ENCODE measurements around the gene LGR6.

Gene LGR6

DNA sequence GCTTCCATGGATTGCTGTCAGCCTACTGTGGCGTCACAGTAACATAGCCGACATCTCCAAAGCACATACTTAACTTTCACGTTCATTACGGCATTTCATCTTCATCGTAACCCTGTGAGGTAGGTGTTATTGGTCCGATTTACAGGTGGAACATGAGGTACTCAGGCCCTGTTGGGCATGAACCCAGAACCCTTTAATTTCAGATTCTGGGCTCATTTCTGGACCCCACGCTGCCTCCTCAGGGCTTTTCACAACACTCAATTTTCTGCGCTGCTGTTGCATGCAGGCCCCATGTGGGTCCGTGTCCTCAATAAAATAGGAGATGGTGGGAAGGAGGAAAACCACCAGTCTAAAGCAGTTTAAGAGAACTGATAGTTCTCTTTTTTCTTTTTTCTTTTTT lies 108.6 kb downstream of the LGR6 start:
- DNase-seq: no peak

DNA sequence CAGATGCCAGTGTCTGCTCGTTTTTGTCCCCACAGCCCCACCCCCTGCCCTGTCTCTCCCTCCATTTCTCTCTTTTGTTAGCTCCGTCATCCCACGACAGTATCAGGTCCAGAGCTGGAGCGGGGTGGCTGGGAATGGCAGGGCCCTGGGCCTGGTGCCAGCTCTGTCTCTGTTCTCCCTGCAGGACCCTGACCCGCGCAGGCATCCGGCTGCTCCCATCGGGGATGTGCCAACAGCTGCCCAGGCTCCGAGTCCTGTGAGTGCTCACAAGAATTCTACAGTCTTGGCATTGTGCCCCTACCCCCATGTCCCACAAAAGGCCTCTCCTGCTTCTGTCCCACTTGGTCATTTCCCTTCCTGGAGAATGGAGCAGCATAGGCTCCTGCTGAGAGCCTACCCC lies 110.8 kb downstream of the LGR6 start:
- no peak for DNase-seq

DNA sequence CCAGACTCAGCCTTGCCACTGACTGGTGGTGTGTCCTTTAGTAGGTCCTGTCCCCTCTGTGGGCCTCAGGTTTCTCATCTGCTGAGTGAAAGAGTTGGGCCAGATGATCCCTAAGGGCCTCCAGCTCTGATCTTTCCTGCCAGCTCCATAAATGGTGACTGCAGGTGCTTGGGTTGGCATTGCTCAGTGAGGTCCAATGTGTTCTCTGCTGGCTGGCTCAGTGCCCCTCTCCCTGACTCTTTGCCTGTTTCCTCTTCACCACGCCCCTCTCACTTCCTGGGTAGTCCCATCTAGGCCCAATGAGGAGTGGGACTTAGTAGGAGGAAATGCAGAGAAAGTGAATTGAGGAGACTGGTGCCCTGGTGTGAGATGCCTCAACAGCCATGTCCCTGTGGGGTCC lies 111.6 kb downstream of the LGR6 start:
- DNase-seq: no peak

DNA sequence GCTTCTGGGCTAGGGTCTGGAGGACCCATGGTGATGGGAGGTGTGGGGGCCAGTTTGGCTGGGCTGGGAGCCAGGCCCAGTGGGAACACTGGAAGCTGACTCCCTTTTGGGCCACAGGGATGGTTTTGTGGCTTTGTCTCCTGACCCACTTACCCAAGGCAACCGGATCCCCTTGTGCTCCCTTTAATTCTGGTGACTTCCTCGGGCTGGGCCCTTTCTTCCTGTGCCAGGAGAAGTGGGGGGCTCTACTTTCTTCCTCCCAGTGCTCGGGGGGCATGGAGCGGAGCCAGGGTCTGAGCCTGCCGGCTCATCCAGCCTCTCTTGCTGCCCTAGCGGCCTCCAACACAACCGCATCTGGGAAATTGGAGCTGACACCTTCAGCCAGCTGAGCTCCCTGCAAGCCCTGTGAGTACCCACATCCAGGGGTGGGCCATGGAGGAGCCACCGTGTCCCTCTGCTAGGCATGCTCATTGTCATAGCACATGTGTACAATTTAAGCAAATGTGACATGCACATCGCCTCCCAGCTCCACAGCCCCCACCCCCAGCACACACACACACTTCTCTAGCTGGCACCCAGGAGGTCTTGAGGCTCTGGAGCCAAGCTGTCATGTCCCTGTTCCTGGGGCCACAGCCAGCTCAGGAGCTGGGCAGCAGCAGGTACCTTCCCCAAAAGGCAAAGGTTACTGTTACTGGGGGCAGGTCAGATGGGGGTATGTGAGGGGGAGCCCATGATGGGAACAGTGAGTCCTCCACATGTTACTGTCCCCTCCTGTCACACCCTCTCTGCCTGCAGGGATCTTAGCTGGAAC lies 113.1 kb downstream of the LGR6 start:
- DNase-seq: no peak

DNA sequence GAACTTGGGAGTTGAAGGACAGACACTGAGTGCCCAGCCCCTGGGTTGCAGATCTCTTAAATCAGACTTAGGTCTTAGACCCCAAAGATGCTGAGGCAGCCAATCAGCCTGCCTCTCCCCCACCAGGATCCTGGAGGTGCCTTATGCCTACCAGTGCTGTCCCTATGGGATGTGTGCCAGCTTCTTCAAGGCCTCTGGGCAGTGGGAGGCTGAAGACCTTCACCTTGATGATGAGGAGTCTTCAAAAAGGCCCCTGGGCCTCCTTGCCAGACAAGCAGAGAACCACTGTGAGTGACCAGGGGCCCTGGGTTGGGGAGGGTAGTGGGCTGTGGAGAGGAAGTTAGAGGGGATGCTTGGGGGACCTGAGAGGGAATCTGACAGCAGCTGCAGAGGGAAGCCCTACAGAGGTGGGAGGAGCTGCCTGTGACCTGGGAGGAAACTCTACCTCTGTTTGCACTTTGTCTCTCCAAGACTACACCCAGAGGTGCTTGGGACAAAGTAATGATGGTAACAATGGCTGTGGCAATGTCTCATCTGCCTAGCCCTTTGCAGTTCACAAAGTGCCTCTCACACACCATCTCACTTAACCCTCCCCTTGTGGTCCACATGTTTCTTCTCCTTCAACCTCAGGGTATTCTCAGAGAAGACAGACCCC lies 116.6 kb downstream of the LGR6 start:
- DNase-seq: no peak

DNA sequence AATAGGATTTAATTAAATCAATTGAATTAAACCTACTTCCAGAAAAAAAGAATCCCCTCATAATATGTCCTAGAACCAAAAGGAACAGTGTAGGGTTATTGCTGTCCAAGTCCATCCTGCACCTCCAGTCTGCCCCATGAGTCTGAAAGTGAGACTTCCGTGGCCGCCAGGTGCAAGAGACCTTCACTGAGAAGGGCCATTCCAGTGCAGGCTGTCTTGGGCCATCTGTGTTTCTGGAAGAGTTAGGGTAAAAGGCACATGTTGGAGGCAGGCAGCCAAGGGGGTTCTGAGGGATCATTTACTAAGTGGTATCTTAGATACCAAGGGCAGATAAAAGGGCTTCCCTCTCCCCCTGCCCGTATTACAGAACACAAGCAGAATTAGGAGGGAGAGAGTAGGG lies 117.1 kb downstream of the LGR6 start:
- DNase-seq: peak in 1 of 2 experiments; percentile 56

DNA sequence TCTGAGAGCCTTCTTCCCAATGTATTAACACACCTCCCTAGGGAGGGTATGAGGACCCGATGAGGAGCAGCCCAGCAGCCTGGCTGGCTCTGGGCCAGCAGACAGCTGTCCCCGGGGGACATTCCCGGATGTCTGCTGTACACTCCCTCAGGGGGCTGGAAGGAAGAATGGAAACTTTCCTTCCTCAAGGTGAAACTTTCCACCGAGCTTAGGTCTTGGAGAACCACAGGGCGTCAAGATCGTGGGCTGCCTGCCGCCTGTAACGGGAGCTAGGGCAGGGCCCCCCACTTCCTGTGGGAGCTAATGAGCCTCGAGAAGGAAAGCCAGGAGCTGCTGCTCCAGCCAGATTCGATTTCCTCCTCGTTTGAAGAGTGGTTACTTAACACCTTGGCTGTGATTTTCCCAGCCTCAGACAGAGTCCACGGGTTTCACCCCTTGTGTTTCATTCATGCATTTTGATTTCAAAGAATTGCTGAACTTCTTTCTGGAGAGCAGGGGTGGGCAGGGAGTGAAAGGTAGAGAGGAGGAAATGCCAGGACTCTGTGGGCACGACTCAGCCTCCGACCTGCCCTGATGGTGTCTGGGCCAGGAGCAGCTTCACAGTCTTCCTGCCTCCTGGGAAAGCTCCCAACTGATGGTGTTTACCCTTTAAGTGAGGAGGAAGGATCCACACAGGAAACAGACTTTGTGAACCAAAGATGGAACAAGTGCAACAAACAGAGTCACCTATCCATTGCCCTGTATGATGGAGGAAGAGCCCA lies 118.5 kb downstream of the LGR6 start:
- peak; percentile 36 to 84 for DNase-seq

DNA sequence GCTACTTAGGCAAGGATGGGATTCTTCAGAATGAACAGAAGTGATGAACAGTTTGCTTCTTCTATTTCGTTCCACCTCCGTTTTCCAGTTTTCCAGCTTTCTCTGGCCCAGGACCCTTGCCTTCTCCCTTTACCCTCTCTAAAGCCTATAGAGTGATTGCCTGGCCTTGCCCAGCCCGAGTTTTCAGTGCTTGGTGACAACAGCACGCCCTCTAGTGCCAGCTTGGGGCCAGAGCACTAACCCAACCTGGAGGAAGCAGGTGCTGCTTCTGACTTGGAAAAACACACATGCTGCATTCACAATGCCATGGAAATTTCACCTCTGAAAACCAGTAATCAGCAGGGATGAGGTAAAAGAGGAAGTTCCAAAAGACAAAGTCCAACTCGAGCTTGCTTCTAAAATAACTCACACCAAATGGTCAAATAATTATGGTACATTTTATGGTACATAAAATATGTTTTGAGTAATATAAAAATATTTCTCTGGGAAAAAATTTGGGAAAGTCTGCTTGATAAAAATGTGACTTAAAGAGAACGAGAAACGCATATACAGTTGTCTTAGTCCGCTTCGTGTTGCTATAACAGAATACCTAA lies 122.1 kb downstream of the LGR6 start:
- DNase-seq: peak; percentile 49 to 77

DNA sequence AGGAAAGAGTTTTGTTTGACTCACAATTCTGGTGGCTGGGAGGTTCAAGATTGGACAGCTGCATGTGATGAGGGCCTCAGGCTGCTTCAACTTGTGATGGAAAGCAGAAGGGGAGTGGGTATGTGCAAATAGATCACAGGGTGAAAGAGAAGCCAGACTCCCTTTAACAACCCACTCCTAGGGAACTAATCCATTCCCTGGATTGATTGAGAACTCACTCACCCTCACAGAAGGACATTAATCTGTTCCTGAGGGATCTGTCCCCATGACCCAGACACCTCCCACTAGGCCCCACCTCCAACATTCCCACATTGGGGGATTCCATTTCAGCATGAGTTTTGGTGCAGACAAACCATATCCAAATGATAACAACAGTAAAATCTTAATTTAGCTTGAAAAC lies 122.6 kb downstream of the LGR6 start:
- DNase-seq: peak in 1 of 2 experiments; percentile 49

DNA sequence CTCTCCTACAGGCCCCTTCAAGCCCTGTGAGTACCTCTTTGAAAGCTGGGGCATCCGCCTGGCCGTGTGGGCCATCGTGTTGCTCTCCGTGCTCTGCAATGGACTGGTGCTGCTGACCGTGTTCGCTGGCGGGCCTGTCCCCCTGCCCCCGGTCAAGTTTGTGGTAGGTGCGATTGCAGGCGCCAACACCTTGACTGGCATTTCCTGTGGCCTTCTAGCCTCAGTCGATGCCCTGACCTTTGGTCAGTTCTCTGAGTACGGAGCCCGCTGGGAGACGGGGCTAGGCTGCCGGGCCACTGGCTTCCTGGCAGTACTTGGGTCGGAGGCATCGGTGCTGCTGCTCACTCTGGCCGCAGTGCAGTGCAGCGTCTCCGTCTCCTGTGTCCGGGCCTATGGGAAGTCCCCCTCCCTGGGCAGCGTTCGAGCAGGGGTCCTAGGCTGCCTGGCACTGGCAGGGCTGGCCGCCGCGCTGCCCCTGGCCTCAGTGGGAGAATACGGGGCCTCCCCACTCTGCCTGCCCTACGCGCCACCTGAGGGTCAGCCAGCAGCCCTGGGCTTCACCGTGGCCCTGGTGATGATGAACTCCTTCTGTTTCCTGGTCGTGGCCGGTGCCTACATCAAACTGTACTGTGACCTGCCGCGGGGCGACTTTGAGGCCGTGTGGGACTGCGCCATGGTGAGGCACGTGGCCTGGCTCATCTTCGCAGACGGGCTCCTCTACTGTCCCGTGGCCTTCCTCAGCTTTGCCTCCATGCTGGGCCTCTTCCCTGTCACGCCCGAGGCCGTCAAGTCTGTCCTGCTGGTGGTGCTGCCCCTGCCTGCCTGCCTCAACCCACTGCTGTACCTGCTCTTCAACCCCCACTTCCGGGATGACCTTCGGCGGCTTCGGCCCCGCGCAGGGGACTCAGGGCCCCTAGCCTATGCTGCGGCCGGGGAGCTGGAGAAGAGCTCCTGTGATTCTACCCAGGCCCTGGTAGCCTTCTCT lies 124.6 kb downstream of the LGR6 start:
- DNase-seq: no peak

DNA sequence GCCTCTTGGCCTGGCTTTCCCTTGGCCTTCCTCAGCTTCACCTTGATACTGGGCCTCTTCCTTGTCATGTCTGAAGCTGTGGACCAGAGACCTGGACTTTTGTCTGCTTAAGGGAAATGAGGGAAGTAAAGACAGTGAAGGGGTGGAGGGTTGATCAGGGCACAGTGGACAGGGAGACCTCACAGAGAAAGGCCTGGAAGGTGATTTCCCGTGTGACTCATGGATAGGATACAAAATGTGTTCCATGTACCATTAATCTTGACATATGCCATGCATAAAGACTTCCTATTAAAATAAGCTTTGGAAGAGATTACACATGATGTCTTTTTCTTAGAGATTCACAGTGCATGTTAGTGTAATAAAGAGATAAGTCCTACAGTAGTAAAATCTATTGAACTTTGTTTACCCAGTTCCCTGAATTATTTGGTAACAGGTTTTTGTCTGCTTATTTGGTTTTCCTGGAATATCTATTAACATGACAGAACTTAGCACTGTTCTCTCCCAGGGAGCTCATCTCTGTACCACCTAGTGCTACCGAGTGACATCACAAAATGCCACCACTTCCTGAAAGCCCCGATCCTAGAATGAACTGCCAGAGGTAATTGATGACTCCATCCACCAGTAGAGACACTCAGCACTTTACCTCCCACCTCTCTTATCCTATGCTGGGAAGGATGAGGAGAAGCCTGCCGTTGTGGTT lies 125.9 kb downstream of the LGR6 start:
- no peak for DNase-seq

DNA sequence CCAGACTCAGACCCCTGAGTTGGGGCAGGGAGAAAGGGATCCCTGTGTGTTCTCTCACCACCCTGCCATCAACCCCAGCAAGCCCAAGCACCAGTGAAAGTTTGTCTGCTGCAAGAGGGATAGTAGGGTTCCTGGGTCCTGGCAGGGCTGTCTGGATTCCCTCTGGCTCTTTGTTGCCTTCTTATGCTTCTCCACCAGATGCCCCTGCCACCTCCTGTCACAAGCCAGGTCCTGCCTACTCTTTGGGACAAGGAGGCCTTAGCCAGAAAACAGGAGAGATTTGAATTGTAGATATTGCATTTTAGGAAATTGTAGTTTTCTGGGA lies 126.4 kb downstream of the LGR6 start:
- DNase-seq: no peak

DNA sequence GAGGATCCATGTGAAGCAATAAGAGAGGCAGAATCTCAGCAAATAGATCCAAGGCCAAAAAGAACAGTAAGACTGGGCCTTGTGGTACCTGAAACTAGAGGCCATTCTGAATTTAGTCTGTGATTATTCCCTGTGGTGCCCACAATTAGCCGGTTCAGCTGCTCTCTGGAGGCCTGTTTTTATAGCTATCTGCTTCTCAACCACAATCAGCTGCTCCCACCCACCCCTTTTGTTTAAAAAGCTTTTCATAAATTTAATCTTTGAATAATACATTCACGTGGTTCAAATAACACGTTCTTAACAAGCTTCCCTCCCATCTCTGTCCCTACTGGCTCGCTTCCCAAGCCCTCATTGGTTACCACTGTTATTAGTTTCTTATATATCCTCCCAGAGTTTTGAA lies 130.1 kb downstream of the LGR6 start:
- DNase-seq: no peak

DNA sequence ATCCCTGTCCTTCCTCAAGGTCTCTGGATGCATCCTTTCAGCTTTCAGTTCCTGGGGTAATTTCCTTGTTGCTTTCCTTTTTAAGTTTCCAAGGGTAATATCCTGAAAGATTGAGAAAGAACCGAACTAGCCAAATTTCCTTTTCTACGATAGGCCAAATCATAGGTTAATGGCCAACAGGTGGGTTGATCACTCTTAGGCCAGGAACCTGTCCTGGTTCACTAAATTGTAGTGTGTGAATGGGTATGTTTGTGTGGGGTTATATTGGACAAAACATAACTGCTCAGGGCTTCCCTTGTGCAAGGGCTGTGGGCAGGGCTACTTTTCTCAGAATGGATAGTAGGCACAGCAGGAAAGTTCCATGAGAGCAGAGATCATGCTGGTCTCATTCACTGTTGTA lies 131.0 kb downstream of the LGR6 start:
- DNase-seq: no peak

DNA sequence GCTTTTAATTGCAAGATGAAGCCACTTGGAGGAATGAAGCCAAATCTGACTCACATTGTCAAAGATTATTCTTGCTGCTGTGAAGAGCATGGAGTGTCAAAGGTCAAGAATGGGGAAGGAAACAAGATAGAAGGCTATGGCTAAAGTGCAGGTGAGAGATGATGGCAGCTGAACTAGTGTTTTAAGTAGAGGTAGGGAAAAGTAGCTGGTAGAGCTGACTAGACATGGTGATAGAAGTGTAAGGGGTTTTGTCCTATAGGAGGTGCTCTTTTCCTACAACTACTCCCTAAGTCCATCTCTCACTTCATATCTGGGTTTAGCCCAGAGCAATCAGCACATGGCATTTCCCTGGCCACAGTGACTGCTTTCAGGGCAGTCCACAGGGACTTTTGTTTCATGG lies 136.3 kb downstream of the LGR6 start:
- DNase-seq: no peak

DNA sequence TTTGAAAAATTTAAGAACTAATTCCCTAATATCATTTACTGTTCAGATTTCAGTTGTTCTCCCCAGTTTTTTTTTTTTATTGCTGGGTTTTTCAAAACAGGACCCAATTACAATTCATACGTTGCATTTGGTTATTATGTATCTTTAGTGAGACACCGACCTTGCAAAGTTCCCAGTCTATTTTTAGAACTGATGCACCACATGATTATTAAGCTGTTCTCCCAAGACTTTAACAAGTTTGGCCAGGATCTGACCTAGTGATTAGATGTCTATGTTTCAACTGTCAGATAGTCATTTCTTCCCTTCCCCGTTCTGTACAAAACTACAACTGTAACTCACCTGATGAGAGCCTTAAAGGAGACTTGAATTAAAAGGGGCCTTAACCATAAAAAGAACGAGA lies 140.3 kb downstream of the LGR6 start:
- no peak for DNase-seq

DNA sequence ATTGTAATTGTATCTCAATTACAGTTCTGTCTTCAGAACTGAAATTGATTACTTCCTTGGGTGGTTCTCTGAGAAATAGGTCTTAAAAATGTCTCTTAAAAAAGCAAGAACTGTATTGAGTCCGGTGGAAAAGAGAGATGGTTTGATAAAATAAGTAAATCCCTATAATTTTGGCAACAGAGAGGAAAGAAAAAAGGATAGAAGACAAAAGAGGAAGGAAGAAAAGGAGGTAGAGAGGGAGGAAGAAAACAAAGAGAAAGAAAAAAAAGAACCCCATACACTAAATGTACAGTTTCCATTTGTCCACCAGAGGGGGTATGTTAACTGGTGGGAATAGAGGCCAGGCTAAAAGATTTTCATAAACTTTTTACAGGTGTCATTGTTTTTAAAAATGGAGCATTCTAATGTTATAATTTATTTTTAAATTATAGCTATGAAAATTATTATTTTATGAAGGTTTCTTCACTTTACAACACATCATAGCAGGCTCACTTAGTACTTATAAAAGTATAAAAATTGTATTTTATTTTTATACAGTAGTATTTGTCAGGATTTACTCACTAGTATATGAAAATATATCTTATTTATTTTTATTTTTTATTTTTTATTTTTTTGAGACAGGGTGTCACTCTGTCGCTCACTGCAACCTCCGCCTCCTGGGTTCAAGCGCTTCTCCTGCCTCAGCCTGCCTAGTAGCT lies 150.2 kb downstream of the LGR6 start:
- DNase-seq: peak in 1 of 2 experiments; percentile 48

DNA sequence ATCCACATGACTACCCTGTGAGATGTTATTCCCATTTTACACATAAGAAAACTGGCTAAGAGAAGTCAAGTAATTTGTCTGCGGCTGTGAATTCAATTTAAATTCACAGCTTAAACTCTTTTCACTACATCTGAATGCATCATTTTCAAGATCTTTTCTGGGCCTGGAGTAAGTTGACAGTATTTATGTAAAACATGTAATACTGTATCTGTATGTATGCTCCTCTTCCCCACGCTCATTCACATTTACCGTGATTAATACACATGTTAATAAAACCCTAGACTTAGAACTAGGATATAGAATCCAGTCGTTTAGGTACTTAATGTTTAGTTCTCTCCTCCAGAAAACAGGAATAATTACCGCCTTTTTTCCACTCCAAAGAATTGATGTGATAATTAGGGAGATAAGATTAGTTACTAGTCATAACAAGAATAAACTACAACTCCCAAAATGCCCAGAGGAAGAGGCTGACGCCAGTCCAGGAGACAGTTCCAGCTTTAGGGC lies 154.5 kb downstream of the LGR6 start:
- no peak for DNase-seq

DNA sequence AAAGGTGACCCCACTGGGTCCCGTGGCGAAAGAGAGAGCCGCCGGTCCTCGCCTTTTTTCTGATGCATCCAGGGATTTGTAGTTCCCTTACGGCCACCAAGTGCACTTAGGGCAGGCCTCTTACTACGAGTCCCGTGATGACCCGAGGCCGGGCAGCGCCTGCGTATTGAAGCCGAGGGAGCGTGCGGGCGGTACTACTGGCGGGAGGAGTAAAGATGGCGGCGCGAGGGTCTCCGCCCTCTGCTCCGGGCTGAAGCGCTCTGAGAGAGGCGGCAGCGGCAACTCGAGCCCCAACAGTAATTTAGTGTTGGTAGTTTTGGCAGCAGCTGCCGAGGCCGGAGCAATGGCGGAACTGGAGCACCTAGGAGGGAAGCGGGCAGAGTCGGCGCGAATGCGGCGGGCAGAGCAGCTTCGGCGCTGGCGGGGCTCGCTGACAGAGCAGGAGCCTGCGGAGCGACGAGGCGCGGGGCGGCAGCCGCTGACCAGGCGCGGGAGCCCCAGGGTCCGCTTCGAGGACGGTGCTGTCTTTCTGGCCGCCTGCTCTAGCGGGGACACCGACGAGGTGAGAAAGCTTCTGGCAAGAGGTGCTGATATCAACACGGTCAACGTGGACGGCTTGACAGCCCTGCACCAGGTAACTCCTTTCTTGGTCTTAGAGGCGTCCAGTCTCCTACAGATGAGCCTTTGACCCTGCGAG lies 155.1 kb downstream of the LGR6 start, which contains the start of gene PPP1R12B:
Gene PPP1R12B, plus strand, starts transcription at position 191 of the 697 bp plus-strand sequence. Its CDS starts 153 bp downstream, at position 344.
- DNase-seq: peak; percentile 96 to 98
